Measurements from ENCODE around the gene F11R.

GRCh38 chr1:161068306-161069234, 47.6 kb upstream of the F11R start:
- no peak for TF ChIP-seq CTCF (conservative IDR thresholded peaks at IDR 0.05; ENCODE audit: low read depth, low read length)
- TF ChIP-seq EZH2phosphoT487 (IDR thresholded peaks at IDR 0.05; ENCODE audit: borderline replicate concordance, low read length) = no peak
